K562 (cell line): Measurements from ENCODE around the gene ABHD16A. TPM values are rescaled to one million over a fixed set of nuclear protein-coding genes. Genes with fewer than 3 reads are reported as not detected.
A peak's percentile ranks its signal among the peaks of the same experiment; 100 is the strongest.

Experiments used
- E2F4 ChIP-seq: sonication (generic); formaldehyde crosslinking; IDR thresholded peaks from 2 replicates; pipeline ENCODE4 v1.8.0; 2022; ENCODE audit warnings: mild to moderate bottlenecking, low read depth, missing genetic modification reagents
- FOXJ2 ChIP-seq: fragments of 200-800 bp; sonication (Bioruptor generic); IDR thresholded peaks from 2 replicates; pipeline ENCODE4 v1.6.1; 2016; ENCODE audit warnings: missing genetic modification characterization, missing compliant biosample characterization
- GATA2 ChIP-seq: sonication (generic); formaldehyde crosslinking; IDR thresholded peaks from 2 replicates; pipeline ENCODE4 v1.4.0; 2020; ENCODE audit warnings: mild to moderate bottlenecking, missing genetic modification reagents
- HDAC2 ChIP-seq: fragments of 450-650 bp; IDR thresholded peaks from 2 replicates; pipeline ENCODE4 v1.6.1; 2016; ENCODE audit warnings: mild to moderate bottlenecking
- HMG20B ChIP-seq: fragments of 250-450 bp; sonication (Bioruptor Pico); IDR thresholded peaks from 2 replicates; pipeline ENCODE4 v1.5.0; 2021; ENCODE audit warnings: mild to moderate bottlenecking
- ILK ChIP-seq: fragments of 450-650 bp; IDR thresholded peaks from 2 replicates; pipeline ENCODE4 v1.6.1; 2016; ENCODE audit warnings: missing genetic modification characterization, low read depth, mild to moderate bottlenecking, missing compliant biosample characterization, moderate library complexity, borderline replicate concordance
- NRF1 ChIP-seq, 2 experiments: fragments of 450-650 bp; IDR thresholded peaks in 1 of 2; conservative IDR thresholded peaks in 1 of 2; 2 replicates each; pipeline ENCODE4 v1.6.1; 2014; ENCODE audit warnings: mild to moderate bottlenecking in 2 of 2
- RBM22 ChIP-seq: fragments of 200-400 bp; formaldehyde crosslinking; IDR thresholded peaks from 2 replicates; pipeline ENCODE4 v1.6.1; 2018; ENCODE audit warnings: low read length, low read depth; ENCODE audit not compliant: poor library complexity, severe bottlenecking
- SAFB2 ChIP-seq: fragments of 200-400 bp; formaldehyde crosslinking; IDR thresholded peaks from 2 replicates; pipeline ENCODE4 v1.6.1; 2018; ENCODE audit warnings: borderline replicate concordance, low read length, low read depth, moderate library complexity; ENCODE audit not compliant: severe bottlenecking
- TAF1 ChIP-seq: IDR thresholded peaks from 2 replicates; pipeline ENCODE4 v1.6.1; 2011; ENCODE audit warnings: mild to moderate bottlenecking, low read length, moderate library complexity; ENCODE audit not compliant: insufficient read depth, control insufficient read depth, severe bottlenecking; ENCODE audit errors: extremely low read depth
- TAF15 ChIP-seq: fragments of 200-400 bp; formaldehyde crosslinking; IDR thresholded peaks from 2 replicates; pipeline ENCODE4 v1.6.1; 2017; ENCODE audit warnings: mild to moderate bottlenecking, low read depth, low read length, moderate library complexity
- ZBTB43 ChIP-seq: sonication (generic); formaldehyde crosslinking; IDR thresholded peaks from 2 replicates; pipeline ENCODE4 v1.8.0; 2023; ENCODE audit warnings: mild to moderate bottlenecking, missing genetic modification reagents
- ZFP36 ChIP-seq: fragments of 150-350 bp; IDR thresholded peaks from 2 replicates; pipeline ENCODE4 v1.6.1; 2018; ENCODE audit warnings: low read length, low read depth; ENCODE audit not compliant: partially characterized antibody
- ZNF175 ChIP-seq: fragments of 200-800 bp; sonication (Bioruptor generic); IDR thresholded peaks from 2 replicates; pipeline ENCODE4 v1.6.1; 2016; ENCODE audit warnings: low read depth, mild to moderate bottlenecking, missing genetic modification characterization, missing compliant biosample characterization
- ZNF551 ChIP-seq: fragments of 250-450 bp; sonication (Bioruptor Pico); IDR thresholded peaks from 2 replicates; pipeline ENCODE4 v1.5.0; 2021; ENCODE audit warnings: mild to moderate bottlenecking, moderate library complexity
- ZSCAN29 ChIP-seq: fragments of 450-650 bp; IDR thresholded peaks from 2 replicates; pipeline ENCODE4 v1.6.1; 2017
- polyA plus RNA-seq, 8 experiments: library from polyadenylated mRNA; depleted of rRNA in 4 of 8; stranded (reverse) in 5 of 8; unstranded in 3 of 8; fragments of >200 nt; fragmentation: Nextera tagmentation in 2 of 8; fragmentation: Illumina TruSeq in 1 of 8; extraction: Ambion mirVana in 2 of 8; extraction: Trizol in 1 of 8; gene quantifications; 2 replicates each; pipeline versions ENCODE4 v1.2.1 to v1.2.3, GENCODE V29; 2011 to 2014; ENCODE audit warnings: inconsistent platforms in 1 of 8, missing spikeins in 1 of 8
- total RNA-seq, 7 experiments: library from RNA; depleted of rRNA in 6 of 7; stranded (reverse); fragments of >200 nt in 6 of 7; fragmentation: Illumina TruSeq in 2 of 7; extraction: Trizol in 2 of 7; gene quantifications; 2 replicates each; pipeline versions ENCODE4 v1.2.1 to v1.2.3, GENCODE V29; 2011 to 2021; ENCODE audit warnings: low replicate concordance in 1 of 7
- TF ChIP-seq, protein P1 (sequence below): sonication (generic); formaldehyde crosslinking; IDR thresholded peaks from 2 replicates; pipeline ENCODE4 v1.8.1; 2023; ENCODE audit warnings: mild to moderate bottlenecking, missing genetic modification reagents
- TF ChIP-seq, protein P2 (sequence below): sonication (generic); formaldehyde crosslinking; IDR thresholded peaks from 2 replicates; pipeline ENCODE4 v1.8.1; 2023; ENCODE audit warnings: mild to moderate bottlenecking, missing genetic modification reagents, moderate library complexity
- TF ChIP-seq, protein P3 (sequence below), 3 experiments: fragments of 200-800 bp in 1 of 3; sonication (Bioruptor generic) in 1 of 3; sonication (generic) in 1 of 3; formaldehyde crosslinking in 1 of 3; IDR thresholded peaks; 2 replicates each; pipeline versions ENCODE4 v1.6.1 to v1.8.0; 2016 to 2022; ENCODE audit warnings: mild to moderate bottlenecking in 2 of 3, missing compliant biosample characterization in 2 of 3, missing genetic modification characterization in 2 of 3, missing genetic modification reagents in 1 of 3

ABHD16A gene
- total and polyA plus RNA-seq, 9 of the 15 experiments (the other 6 are each of a cell fraction or from before 2014, with no cell fraction given): 25.8 to 120 (median 81.6) TPM

DNA sequence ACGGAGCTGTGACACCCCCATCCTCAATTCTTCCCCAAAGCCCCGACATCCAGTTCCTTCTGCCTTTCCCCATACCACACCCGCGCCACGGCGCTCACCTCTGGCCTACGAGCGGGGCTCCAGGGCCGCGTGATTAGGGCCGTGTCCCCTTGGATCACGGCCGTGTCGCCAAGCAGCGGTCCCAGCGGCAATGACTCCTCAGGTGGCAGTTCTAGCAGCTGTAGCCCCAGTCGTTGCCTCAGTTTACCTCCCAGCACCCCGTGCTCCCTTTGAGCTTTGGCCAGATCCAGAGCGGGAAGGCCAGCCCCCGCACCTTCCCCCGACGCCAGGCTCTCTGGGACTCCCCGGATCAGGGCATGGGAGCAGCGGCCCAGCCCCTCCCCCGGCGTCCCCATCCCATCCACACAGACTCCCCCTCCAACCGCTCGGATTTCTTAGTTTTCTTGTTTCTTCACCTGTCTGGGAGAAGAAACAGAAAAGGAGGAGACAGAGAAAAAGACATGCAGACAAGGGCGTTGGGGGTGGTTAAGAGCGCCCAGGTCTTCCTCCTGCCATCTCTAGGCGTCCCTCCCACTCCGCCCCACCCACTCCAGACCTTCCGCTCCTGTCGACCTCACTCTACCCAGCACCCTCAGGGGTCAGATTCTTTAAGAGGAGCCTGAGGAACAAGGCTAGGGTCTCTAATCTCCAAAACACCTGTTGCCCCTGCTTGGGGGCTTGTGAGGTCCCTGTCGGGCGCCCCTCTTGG lies 25.8 kb upstream of the ABHD16A start, which contains the start of gene DDAH2 (continued):
- TF ChIP-seq, protein P1, sequence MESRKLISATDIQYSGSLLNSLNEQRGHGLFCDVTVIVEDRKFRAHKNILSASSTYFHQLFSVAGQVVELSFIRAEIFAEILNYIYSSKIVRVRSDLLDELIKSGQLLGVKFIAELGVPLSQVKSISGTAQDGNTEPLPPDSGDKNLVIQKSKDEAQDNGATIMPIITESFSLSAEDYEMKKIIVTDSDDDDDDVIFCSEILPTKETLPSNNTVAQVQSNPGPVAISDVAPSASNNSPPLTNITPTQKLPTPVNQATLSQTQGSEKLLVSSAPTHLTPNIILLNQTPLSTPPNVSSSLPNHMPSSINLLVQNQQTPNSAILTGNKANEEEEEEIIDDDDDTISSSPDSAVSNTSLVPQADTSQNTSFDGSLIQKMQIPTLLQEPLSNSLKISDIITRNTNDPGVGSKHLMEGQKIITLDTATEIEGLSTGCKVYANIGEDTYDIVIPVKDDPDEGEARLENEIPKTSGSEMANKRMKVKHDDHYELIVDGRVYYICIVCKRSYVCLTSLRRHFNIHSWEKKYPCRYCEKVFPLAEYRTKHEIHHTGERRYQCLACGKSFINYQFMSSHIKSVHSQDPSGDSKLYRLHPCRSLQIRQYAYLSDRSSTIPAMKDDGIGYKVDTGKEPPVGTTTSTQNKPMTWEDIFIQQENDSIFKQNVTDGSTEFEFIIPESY: peak; percentile 96
- TF ChIP-seq, protein P2, sequence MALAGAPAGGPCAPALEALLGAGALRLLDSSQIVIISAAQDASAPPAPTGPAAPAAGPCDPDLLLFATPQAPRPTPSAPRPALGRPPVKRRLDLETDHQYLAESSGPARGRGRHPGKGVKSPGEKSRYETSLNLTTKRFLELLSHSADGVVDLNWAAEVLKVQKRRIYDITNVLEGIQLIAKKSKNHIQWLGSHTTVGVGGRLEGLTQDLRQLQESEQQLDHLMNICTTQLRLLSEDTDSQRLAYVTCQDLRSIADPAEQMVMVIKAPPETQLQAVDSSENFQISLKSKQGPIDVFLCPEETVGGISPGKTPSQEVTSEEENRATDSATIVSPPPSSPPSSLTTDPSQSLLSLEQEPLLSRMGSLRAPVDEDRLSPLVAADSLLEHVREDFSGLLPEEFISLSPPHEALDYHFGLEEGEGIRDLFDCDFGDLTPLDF (CRISPR knock-in tag): peak; percentile 47; the same call in 1 of the 2 replicates
- no peak for TF ChIP-seq E2F4 (CRISPR knock-in tag)
- TF ChIP-seq, protein P3, sequence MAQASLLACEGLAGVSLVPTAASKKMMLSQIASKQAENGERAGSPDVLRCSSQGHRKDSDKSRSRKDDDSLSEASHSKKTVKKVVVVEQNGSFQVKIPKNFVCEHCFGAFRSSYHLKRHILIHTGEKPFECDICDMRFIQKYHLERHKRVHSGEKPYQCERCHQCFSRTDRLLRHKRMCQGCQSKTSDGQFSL (CRISPR knock-in tag; IDR thresholded peaks at IDR 0.05): 0 out of 2 replicates have a peak, but pooled peaks have one; percentile 40
- TF ChIP-seq, protein P3 (tag; IDR thresholded peaks at IDR 0.05): no peak
- no peak for TF ChIP-seq HMG20B (CRISPR knock-in tag)
- peak; percentile 7 for TF ChIP-seq ZFP36
- TF ChIP-seq ZBTB43: no peak; the same call in 1 of the 2 replicates
- 0 out of 2 replicates have a peak, but pooled peaks have one; percentile 17 for TF ChIP-seq GATA2 (CRISPR knock-in tag)
- 0 out of 2 replicates have a peak, but pooled peaks have one; percentile 63 for TF ChIP-seq TAF15
- no peak for TF ChIP-seq NRF1 (conservative IDR thresholded peaks at IDR 0.05 in 1 of 2, IDR thresholded peaks at IDR 0.05 in 1 of 2)
- TF ChIP-seq TAF1: peak; percentile 39
- no peak for TF ChIP-seq HDAC2
- TF ChIP-seq ZNF551: no peak
- no peak for TF ChIP-seq SAFB2
- 0 out of 2 replicates have a peak, but pooled peaks have one; percentile 13 for TF ChIP-seq ZSCAN29
- TF ChIP-seq ILK (tag): no peak
- TF ChIP-seq ZNF175 (CRISPR knock-in tag): no peak
- no peak for TF ChIP-seq FOXJ2 (tag)
- peak; percentile 98 for TF ChIP-seq RBM22
